ENCODE data around the gene CCNG1.

The CCNG1 gene

DNA sequence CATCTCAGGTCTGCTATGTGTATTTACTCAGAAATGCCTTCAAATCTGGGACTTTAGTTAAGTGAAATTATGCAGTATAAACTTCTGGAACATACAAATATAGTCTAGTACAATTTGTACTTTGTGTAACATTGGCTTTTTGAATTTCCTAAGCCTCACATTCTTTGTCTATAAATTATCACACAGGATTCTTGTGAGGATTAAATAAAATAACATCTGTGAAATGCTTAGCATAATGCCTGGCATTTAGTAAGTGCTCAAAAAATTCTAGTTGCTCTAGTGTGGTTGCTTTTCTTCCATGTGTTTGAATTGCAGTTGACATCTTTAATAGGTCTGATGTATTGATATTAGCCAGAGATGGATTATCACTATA lies 25.7 kb downstream of the CCNG1 start:
- peaks cover 41% of the 10 kb centered on the region for H3K4me1 ChIP-seq (ENCODE audit: insufficient read depth, low read length)
- peak overlapping the region; percentile 82 for H3K9ac ChIP-seq (ENCODE audit: low read depth, low read length)
- TF ChIP-seq, protein P1, sequence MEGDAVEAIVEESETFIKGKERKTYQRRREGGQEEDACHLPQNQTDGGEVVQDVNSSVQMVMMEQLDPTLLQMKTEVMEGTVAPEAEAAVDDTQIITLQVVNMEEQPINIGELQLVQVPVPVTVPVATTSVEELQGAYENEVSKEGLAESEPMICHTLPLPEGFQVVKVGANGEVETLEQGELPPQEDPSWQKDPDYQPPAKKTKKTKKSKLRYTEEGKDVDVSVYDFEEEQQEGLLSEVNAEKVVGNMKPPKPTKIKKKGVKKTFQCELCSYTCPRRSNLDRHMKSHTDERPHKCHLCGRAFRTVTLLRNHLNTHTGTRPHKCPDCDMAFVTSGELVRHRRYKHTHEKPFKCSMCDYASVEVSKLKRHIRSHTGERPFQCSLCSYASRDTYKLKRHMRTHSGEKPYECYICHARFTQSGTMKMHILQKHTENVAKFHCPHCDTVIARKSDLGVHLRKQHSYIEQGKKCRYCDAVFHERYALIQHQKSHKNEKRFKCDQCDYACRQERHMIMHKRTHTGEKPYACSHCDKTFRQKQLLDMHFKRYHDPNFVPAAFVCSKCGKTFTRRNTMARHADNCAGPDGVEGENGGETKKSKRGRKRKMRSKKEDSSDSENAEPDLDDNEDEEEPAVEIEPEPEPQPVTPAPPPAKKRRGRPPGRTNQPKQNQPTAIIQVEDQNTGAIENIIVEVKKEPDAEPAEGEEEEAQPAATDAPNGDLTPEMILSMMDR (IDR thresholded peaks at IDR 0.05; ENCODE audit: borderline replicate concordance, extremely low read depth, low read length, poor library complexity, severe bottlenecking) = no peak
- no peak for TF ChIP-seq EZH2 (IDR thresholded peaks at IDR 0.05; ENCODE audit: borderline replicate concordance, low read depth, low read length, severe bottlenecking)
- H3K36me3 ChIP-seq (ENCODE audit: insufficient read depth, low read length) = peaks cover 46% of the 10 kb centered on the region
- ATAC-seq (ENCODE audit: insufficient read depth, low read depth) = no peak
- H3K27me3 ChIP-seq (ENCODE audit: insufficient read depth, low read length, poor library complexity) = no peaks in the 10 kb centered on the region
- peak overlapping the region; percentile 36; the same call in 1 of the 2 replicates for H2AFZ ChIP-seq (ENCODE audit: low read depth, low read length)
- no peaks in the 10 kb centered on the region for H4K20me1 ChIP-seq (ENCODE audit: insufficient read depth, low read length)
- DNase-seq = no peak
- no peak overlapping the region for H3K4me3 ChIP-seq (ENCODE audit: low read depth in 1 of 2, low read length in 2 of 2)
- peaks cover 84% of the 10 kb centered on the region for H3K79me2 ChIP-seq (ENCODE audit: insufficient read depth, low read length)
- no peaks in the 10 kb centered on the region for H3K9me3 ChIP-seq (ENCODE audit: insufficient read depth, low read length, severe bottlenecking)
- H3K27ac ChIP-seq (ENCODE audit: low read length) = peak overlapping the region; percentile 98; the same call in 1 of the 2 replicates
- peak overlapping the region; percentile 81 for H3K4me2 ChIP-seq (ENCODE audit: insufficient read depth, low read length)

DNA sequence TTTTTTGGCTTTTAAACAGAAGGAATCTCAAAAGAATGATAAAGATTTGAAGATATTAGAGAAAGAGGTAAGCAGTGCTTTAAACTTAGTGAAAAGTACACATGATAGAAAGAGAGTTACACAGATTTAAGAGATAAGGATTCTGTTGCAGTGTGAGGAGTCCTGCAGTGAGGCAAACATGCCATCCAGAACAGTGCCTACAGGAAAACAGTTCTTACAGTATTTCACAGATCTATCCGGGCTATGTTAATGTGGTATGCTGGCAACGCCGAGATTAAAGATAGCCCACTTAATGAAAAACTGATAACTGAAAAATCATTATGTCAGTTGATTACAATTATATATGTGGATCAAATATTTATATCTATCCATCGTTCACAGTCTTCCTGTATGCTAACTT lies 30.3 kb downstream of the CCNG1 start:
- Histone ChIP-seq H3K4me2 (ENCODE audit: insufficient read depth, low read length) (no peak overlapping the region), H3K4me3 (ENCODE audit: low read depth in 1 of 2, low read length in 2 of 2) (no peak overlapping the region), H3K4me1 (ENCODE audit: insufficient read depth, low read length) (peaks cover 21% of the 10 kb centered on the region), H3K36me3 (ENCODE audit: insufficient read depth, low read length) (peaks cover 92% of the 10 kb centered on the region), H3K9ac (ENCODE audit: low read depth, low read length) (no peak overlapping the region), H3K79me2 (ENCODE audit: insufficient read depth, low read length) (peaks cover 47% of the 10 kb centered on the region), H3K27ac (ENCODE audit: low read length) (no peak overlapping the region), H3K27me3 (ENCODE audit: insufficient read depth, low read length, poor library complexity) (no peaks in the 10 kb centered on the region), H2AFZ (ENCODE audit: low read depth, low read length) (no peak overlapping the region), H4K20me1 (ENCODE audit: insufficient read depth, low read length) (no peaks in the 10 kb centered on the region), H3K9me3 (ENCODE audit: insufficient read depth, low read length, severe bottlenecking) (no peaks in the 10 kb centered on the region)
- no peak for DNase-seq
- no peak for ATAC-seq (ENCODE audit: insufficient read depth, low read depth)
- TF ChIP-seq, protein P1 (IDR thresholded peaks at IDR 0.05; ENCODE audit: borderline replicate concordance, extremely low read depth, low read length, poor library complexity, severe bottlenecking) = no peak
- TF ChIP-seq EZH2 (IDR thresholded peaks at IDR 0.05; ENCODE audit: borderline replicate concordance, low read depth, low read length, severe bottlenecking) = no peak

DNA sequence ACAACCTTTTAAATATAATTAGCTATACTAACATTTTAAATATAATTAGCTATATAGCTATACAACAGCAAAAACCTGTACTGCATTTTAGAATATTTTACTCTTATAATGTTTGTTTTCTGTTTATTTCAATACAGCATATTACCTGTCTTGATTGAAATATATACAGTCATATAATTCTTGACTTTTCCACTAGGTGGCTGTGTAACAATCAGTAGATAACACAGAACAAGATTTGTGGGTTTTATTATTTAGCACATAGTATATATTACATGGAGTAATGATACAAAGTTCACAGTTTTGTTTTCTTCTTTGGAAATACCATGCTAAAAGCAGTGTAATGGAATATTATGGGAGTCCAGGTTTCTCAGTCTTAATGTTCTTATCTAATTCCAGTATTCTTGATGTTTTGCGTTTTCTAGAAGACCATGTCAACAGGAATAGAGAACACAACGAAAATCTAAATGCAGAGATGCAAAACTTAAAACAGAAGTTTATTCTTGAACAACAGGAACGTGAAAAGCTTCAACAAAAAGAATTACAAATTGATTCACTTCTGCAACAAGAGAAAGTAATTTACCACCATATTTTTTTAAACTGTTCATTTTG lies 36.3 kb downstream of the CCNG1 start:
- TF ChIP-seq EZH2 (IDR thresholded peaks at IDR 0.05; ENCODE audit: borderline replicate concordance, low read depth, low read length, severe bottlenecking) = no peak
- TF ChIP-seq, protein P1 (IDR thresholded peaks at IDR 0.05; ENCODE audit: borderline replicate concordance, extremely low read depth, low read length, poor library complexity, severe bottlenecking) = peak; percentile 44
- Histone ChIP-seq H3K27ac (ENCODE audit: low read length) (no peak overlapping the region), H3K4me1 (ENCODE audit: insufficient read depth, low read length) (no peaks in the 10 kb centered on the region), H3K9me3 (ENCODE audit: insufficient read depth, low read length, severe bottlenecking) (no peaks in the 10 kb centered on the region), H3K79me2 (ENCODE audit: insufficient read depth, low read length) (0 out of 2 replicates have a peak, but pooled peaks cover 2% of the 10 kb centered on the region), H3K36me3 (ENCODE audit: insufficient read depth, low read length) (peaks cover 99% of the 10 kb centered on the region), H2AFZ (ENCODE audit: low read depth, low read length) (no peak overlapping the region), H3K27me3 (ENCODE audit: insufficient read depth, low read length, poor library complexity) (no peaks in the 10 kb centered on the region), H4K20me1 (ENCODE audit: insufficient read depth, low read length) (no peaks in the 10 kb centered on the region), H3K4me3 (ENCODE audit: low read depth in 1 of 2, low read length in 2 of 2) (no peak overlapping the region), H3K9ac (ENCODE audit: low read depth, low read length) (no peak overlapping the region), H3K4me2 (ENCODE audit: insufficient read depth, low read length) (no peak overlapping the region)
- ATAC-seq (ENCODE audit: insufficient read depth, low read depth) = peak; percentile 80
- no peak for DNase-seq
